ENCODE results near the gene TMIE.

Gene TMIE

GRCh38 chr3:46681387-46681786 is 19.8 kb upstream of the TMIE start:
- Histone ChIP-seq H3K9me3 (ENCODE audit: control extremely low read depth in 1 of 5, control insufficient read depth in 4 of 5, insufficient read depth in 2 of 5, low read depth in 1 of 5, low read length in 4 of 5) (no peaks in the 10 kb centered on the region), H3K36me3 (ENCODE audit: control insufficient read depth in 4 of 4, insufficient read depth in 4 of 4, low read length in 3 of 4) (no peaks in the 10 kb centered on the region), H3K27me3 (replicated peaks in 2 of 5; ENCODE audit: control insufficient read depth in 4 of 5, insufficient read depth in 5 of 5, low read length in 4 of 5) (no peaks in the 10 kb centered on the region), H3K4me3 (ENCODE audit: control insufficient read depth in 1 of 7, extremely low read depth in 1 of 7, insufficient read depth in 4 of 7, low read depth in 2 of 7, low read length in 6 of 7) (no peak overlapping the region), H3K27ac (ENCODE audit: insufficient read depth in 1 of 2, low read depth in 1 of 2, low read length in 2 of 2, poor library complexity in 1 of 2, severe bottlenecking in 2 of 2) (no peak overlapping the region), H3K4me1 (ENCODE audit: control extremely low read depth in 1 of 4, control insufficient read depth in 4 of 4, insufficient read depth in 4 of 4, low read length in 3 of 4) (peaks cover 0 to 13% (median 8%) of the 10 kb centered on the region in 4 experiments)
- 95% methylated on average over 4 of the region's 10 CpGs for WGBS (ENCODE audit: insufficient coverage)
- ChIA-PET POLR2A (no interaction called here), CTCF (no interaction called here)
- no peak for DNase-seq

DNA sequence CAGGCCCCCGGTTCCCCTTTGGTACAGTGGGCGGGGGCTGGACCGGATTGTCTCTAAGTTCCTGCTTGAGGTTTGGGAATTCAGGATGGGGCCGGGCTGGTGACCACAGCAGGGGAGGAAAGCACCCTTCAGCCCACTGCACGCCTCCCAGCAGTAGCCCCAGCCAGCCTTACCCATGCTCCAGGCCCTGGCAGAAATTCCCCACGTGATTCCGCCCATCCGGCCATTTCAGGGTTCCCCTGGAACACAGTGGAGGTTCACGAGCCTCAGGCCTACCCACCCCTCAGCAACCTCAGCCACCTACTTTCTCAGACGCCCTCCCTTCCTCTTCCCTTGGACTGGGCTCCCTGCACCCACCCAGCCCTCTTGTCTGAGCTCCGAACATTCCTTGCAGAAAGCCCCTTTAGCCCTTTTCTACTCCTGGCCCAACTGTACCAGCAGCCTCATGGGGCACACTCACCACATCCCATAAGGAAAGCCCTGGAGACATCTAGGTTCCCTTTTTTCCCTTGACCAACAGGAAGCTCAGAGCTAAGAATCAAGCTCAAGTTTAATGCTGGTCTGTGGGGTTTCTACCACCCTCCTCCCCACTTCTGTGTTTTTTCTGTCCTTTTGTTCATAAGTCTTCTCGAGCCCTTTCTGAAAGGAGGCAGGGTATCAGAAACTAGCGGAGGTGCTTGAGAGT is 19.2 kb upstream of the TMIE start:
- Histone ChIP-seq H3K36me3 (ENCODE audit: control insufficient read depth in 4 of 4, insufficient read depth in 4 of 4, low read length in 3 of 4) (no peaks in the 10 kb centered on the region), H3K9me3 (ENCODE audit: control extremely low read depth in 1 of 5, control insufficient read depth in 4 of 5, insufficient read depth in 2 of 5, low read depth in 1 of 5, low read length in 4 of 5) (no peaks in the 10 kb centered on the region), H3K4me1 (ENCODE audit: control extremely low read depth in 1 of 4, control insufficient read depth in 4 of 4, insufficient read depth in 4 of 4, low read length in 3 of 4) (peaks cover 0 to 13% (median 8%) of the 10 kb centered on the region in 4 experiments), H3K27ac (ENCODE audit: insufficient read depth in 1 of 2, low read depth in 1 of 2, low read length in 2 of 2, poor library complexity in 1 of 2, severe bottlenecking in 2 of 2) (no peak overlapping the region), H3K4me3 (ENCODE audit: control insufficient read depth in 1 of 7, extremely low read depth in 1 of 7, insufficient read depth in 4 of 7, low read depth in 2 of 7, low read length in 6 of 7) (no peak overlapping the region), H3K27me3 (replicated peaks in 2 of 5; ENCODE audit: control insufficient read depth in 4 of 5, insufficient read depth in 5 of 5, low read length in 4 of 5) (no peaks in the 10 kb centered on the region)
- CTCF ChIA-PET: no interaction called here
- POLR2A ChIA-PET: no interaction called here
- no peak for DNase-seq
- 83% methylated on average over 12 of the region's 13 CpGs for WGBS (ENCODE audit: insufficient coverage)

- H3K36me3 ChIP-seq (ENCODE audit: control insufficient read depth in 4 of 4, insufficient read depth in 4 of 4, low read length in 3 of 4): no peaks in the 10 kb centered on the region
- H3K27ac ChIP-seq (ENCODE audit: insufficient read depth in 1 of 2, low read depth in 1 of 2, low read length in 2 of 2, poor library complexity in 1 of 2, severe bottlenecking in 2 of 2): no peak overlapping the region
- POLR2A ChIA-PET: no interaction called here
- CTCF ChIA-PET: interaction anchor here (2.2 kb wide), 1 partner anchor 13 kb away, joined by 7 read pairs; no protein-coding TSS in a partner anchor
- no peak for DNase-seq
- H3K4me3 ChIP-seq (ENCODE audit: control insufficient read depth in 1 of 7, extremely low read depth in 1 of 7, insufficient read depth in 4 of 7, low read depth in 2 of 7, low read length in 6 of 7): no peak overlapping the region
- H3K9me3 ChIP-seq (ENCODE audit: control extremely low read depth in 1 of 5, control insufficient read depth in 4 of 5, insufficient read depth in 2 of 5, low read depth in 1 of 5, low read length in 4 of 5): no peaks in the 10 kb centered on the region
- peaks cover 0 to 13% (median 7%) of the 10 kb centered on the region in 4 experiments for H3K4me1 ChIP-seq (ENCODE audit: control extremely low read depth in 1 of 4, control insufficient read depth in 4 of 4, insufficient read depth in 4 of 4, low read length in 3 of 4)
- H3K27me3 ChIP-seq (replicated peaks in 2 of 5; ENCODE audit: control insufficient read depth in 4 of 5, insufficient read depth in 5 of 5, low read length in 4 of 5): no peaks in the 10 kb centered on the region
- WGBS (ENCODE audit: insufficient coverage): 91% methylated on average over 10 of the region's 11 CpGs
Observed at GRCh38 chr3:46682974-46683373, 18.2 kb upstream of the TMIE start.

DNA sequence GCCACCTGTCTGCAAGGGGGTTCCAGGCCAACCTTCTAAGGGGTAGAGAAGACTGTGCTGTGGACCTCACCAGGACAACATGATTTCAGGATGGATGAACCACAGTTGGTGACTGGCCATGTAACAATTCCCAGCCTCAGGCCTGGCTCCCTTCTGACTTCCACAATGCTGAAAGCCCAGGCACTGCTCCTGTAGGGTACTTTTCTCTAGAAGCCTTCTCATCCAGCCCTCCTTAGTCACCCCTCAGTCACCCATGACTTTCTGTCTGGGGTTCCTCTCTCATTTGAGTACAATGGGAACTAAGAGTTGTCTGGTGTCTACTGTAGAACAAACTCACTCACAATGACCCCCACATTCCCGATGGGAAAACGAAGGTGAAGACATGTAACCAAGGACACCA is 16.3 kb upstream of the TMIE start:
- Histone ChIP-seq H3K27ac (ENCODE audit: insufficient read depth in 1 of 2, low read depth in 1 of 2, low read length in 2 of 2, poor library complexity in 1 of 2, severe bottlenecking in 2 of 2) (no peak overlapping the region), H3K4me3 (ENCODE audit: control insufficient read depth in 1 of 7, extremely low read depth in 1 of 7, insufficient read depth in 4 of 7, low read depth in 2 of 7, low read length in 6 of 7) (no peak overlapping the region), H3K36me3 (ENCODE audit: control insufficient read depth in 4 of 4, insufficient read depth in 4 of 4, low read length in 3 of 4) (no peaks in the 10 kb centered on the region), H3K9me3 (ENCODE audit: control extremely low read depth in 1 of 5, control insufficient read depth in 4 of 5, insufficient read depth in 2 of 5, low read depth in 1 of 5, low read length in 4 of 5) (no peaks in the 10 kb centered on the region), H3K4me1 (ENCODE audit: control extremely low read depth in 1 of 4, control insufficient read depth in 4 of 4, insufficient read depth in 4 of 4, low read length in 3 of 4) (peaks cover 0 to 13% (median 7%) of the 10 kb centered on the region in 4 experiments), H3K27me3 (replicated peaks in 2 of 5; ENCODE audit: control insufficient read depth in 4 of 5, insufficient read depth in 5 of 5, low read length in 4 of 5) (no peaks in the 10 kb centered on the region)
- ChIA-PET CTCF (interaction anchor here (1.8 kb wide), 1 partner anchor 18 kb away, joined by 5 read pairs; no protein-coding TSS in a partner anchor), POLR2A (no interaction called here)
- DNase-seq: no peak
- no CpG with 5 or more reads among the region's 2 CpGs for WGBS (ENCODE audit: insufficient coverage)

DNA sequence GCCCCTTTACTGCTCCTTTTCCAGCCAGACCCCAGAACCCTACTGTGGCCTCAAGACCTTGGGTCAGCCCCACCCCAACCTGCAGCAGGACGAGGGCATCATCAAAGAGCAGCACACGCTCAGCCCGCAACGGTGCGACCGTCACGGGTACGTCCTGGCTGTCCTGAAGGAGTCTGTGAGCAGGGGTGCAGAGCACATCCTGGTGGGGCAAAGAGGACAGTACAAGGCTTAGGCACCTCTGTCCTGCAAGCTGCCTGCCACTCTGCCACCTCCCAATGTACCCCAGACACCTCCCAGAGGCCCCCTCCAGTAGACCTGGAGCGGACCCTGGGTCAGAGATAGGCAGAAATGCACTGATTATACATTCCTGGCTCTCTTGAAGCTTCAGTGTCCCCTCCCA is 15.7 kb upstream of the TMIE start:
- WGBS (ENCODE audit: insufficient coverage): 96% methylated on average over 7 of the region's 9 CpGs
- ChIA-PET POLR2A (no interaction called here), CTCF (interaction anchor here (1.8 kb wide), 1 partner anchor 18 kb away, joined by 5 read pairs; no protein-coding TSS in a partner anchor)
- peaks cover 0 to 13% (median 9%) of the 10 kb centered on the region in 4 experiments for H3K4me1 ChIP-seq (ENCODE audit: control extremely low read depth in 1 of 4, control insufficient read depth in 4 of 4, insufficient read depth in 4 of 4, low read length in 3 of 4)
- no peak for DNase-seq
- H3K4me3 ChIP-seq (ENCODE audit: control insufficient read depth in 1 of 7, extremely low read depth in 1 of 7, insufficient read depth in 4 of 7, low read depth in 2 of 7, low read length in 6 of 7): no peak overlapping the region
- no peaks in the 10 kb centered on the region for H3K36me3 ChIP-seq (ENCODE audit: control insufficient read depth in 4 of 4, insufficient read depth in 4 of 4, low read length in 3 of 4)
- H3K27me3 ChIP-seq (replicated peaks in 2 of 5; ENCODE audit: control insufficient read depth in 4 of 5, insufficient read depth in 5 of 5, low read length in 4 of 5): no peaks in the 10 kb centered on the region
- no peak overlapping the region for H3K27ac ChIP-seq (ENCODE audit: insufficient read depth in 1 of 2, low read depth in 1 of 2, low read length in 2 of 2, poor library complexity in 1 of 2, severe bottlenecking in 2 of 2)
- H3K9me3 ChIP-seq (ENCODE audit: control extremely low read depth in 1 of 5, control insufficient read depth in 4 of 5, insufficient read depth in 2 of 5, low read depth in 1 of 5, low read length in 4 of 5): no peaks in the 10 kb centered on the region

GRCh38 chr3:46690798-46691197 is 10.4 kb upstream of the TMIE start:
- H3K4me3 ChIP-seq (ENCODE audit: control insufficient read depth in 1 of 7, extremely low read depth in 1 of 7, insufficient read depth in 4 of 7, low read depth in 2 of 7, low read length in 6 of 7): no peak overlapping the region
- CTCF ChIA-PET: interaction anchor here (0.8 to 0.9 kb wide), 2 partner anchors 11 to 61 kb away, joined by 3 read pairs; no protein-coding TSS in a partner anchor
- no peaks in the 10 kb centered on the region for H3K27me3 ChIP-seq (replicated peaks in 2 of 5; ENCODE audit: control insufficient read depth in 4 of 5, insufficient read depth in 5 of 5, low read length in 4 of 5)
- POLR2A ChIA-PET: no interaction called here
- H3K9me3 ChIP-seq (ENCODE audit: control extremely low read depth in 1 of 5, control insufficient read depth in 4 of 5, insufficient read depth in 2 of 5, low read depth in 1 of 5, low read length in 4 of 5): no peaks in the 10 kb centered on the region
- DNase-seq: peak in 2 of 3 donors; percentile 48 to 49
- 58% methylated on average over 4 of the region's 5 CpGs for WGBS (ENCODE audit: insufficient coverage)
- no peak overlapping the region for H3K27ac ChIP-seq (ENCODE audit: insufficient read depth in 1 of 2, low read depth in 1 of 2, low read length in 2 of 2, poor library complexity in 1 of 2, severe bottlenecking in 2 of 2)
- H3K36me3 ChIP-seq (ENCODE audit: control insufficient read depth in 4 of 4, insufficient read depth in 4 of 4, low read length in 3 of 4): no peaks in the 10 kb centered on the region
- peaks cover 2 to 47% (median 43%) of the 10 kb centered on the region in 4 experiments for H3K4me1 ChIP-seq (ENCODE audit: control extremely low read depth in 1 of 4, control insufficient read depth in 4 of 4, insufficient read depth in 4 of 4, low read length in 3 of 4)

DNA sequence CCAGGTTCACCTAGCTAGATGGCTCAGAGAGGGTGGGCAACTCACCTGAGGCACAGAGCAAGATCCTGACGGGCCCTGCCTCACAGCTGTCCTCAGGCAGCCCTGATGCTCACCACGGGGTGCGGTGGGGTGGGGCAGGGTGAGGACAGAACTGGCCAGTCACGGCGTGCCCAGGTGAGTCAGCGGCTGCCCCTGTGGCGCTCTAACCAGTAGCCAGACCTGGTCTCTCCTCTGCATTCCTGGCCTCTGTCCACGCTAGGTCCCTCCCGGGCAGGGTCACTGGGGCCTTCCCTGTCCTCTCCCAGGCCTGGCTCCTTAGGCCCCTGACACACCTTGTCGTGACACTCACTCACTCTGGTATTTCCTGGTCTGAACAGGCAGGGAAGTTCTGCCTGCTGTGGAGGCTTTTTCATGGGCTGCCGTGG is 8.6 kb upstream of the TMIE start:
- Histone ChIP-seq H3K36me3 (ENCODE audit: control insufficient read depth in 4 of 4, insufficient read depth in 4 of 4, low read length in 3 of 4) (no peaks in the 10 kb centered on the region), H3K9me3 (ENCODE audit: control extremely low read depth in 1 of 5, control insufficient read depth in 4 of 5, insufficient read depth in 2 of 5, low read depth in 1 of 5, low read length in 4 of 5) (no peaks in the 10 kb centered on the region), H3K27ac (ENCODE audit: insufficient read depth in 1 of 2, low read depth in 1 of 2, low read length in 2 of 2, poor library complexity in 1 of 2, severe bottlenecking in 2 of 2) (no peak overlapping the region), H3K4me3 (ENCODE audit: control insufficient read depth in 1 of 7, extremely low read depth in 1 of 7, insufficient read depth in 4 of 7, low read depth in 2 of 7, low read length in 6 of 7) (peak overlapping the region in 5 of 7 experiments; percentile 57 to 82 (median 70)), H3K4me1 (ENCODE audit: control extremely low read depth in 1 of 4, control insufficient read depth in 4 of 4, insufficient read depth in 4 of 4, low read length in 3 of 4) (peaks cover 2 to 58% (median 50%) of the 10 kb centered on the region in 4 experiments), H3K27me3 (replicated peaks in 2 of 5; ENCODE audit: control insufficient read depth in 4 of 5, insufficient read depth in 5 of 5, low read length in 4 of 5) (no peaks in the 10 kb centered on the region)
- ChIA-PET POLR2A (no interaction called here), CTCF (no interaction called here)
- WGBS (ENCODE audit: insufficient coverage): 75% methylated on average over 8 of the region's 11 CpGs
- DNase-seq: no peak
